K562 (cell line): ENCODE measurements around the gene SRRM4. TPM values are rescaled to one million over a fixed set of nuclear protein-coding genes. Genes with fewer than 3 reads are reported as not detected.

Source experiments
- ARID2 ChIP-seq: fragments of 450-650 bp; IDR thresholded peaks from 2 replicates; pipeline ENCODE4 v1.6.1; 2017; ENCODE audit warnings: antibody characterized with exemption, mild to moderate bottlenecking
- GATAD2A ChIP-seq: fragments of 450-650 bp; IDR thresholded peaks from 2 replicates; pipeline ENCODE4 v1.6.1; 2017
- ZNF318 ChIP-seq, 2 experiments: fragments of 450-650 bp; IDR thresholded peaks; 2 replicates each; pipeline ENCODE4 v1.6.1; 2016; ENCODE audit warnings: mild to moderate bottlenecking in 2 of 2, borderline replicate concordance in 1 of 2, low read depth in 1 of 2, moderate library complexity in 1 of 2
- polyA plus RNA-seq, 8 experiments: library from polyadenylated mRNA; depleted of rRNA in 4 of 8; stranded (reverse) in 5 of 8; unstranded in 3 of 8; fragments of >200 nt; fragmentation: Nextera tagmentation in 2 of 8; fragmentation: Illumina TruSeq in 1 of 8; extraction: Ambion mirVana in 2 of 8; extraction: Trizol in 1 of 8; gene quantifications; 2 replicates each; pipeline versions ENCODE4 v1.2.1 to v1.2.3, GENCODE V29; 2011 to 2014; ENCODE audit warnings: inconsistent platforms in 1 of 8, missing spikeins in 1 of 8
- total RNA-seq, 7 experiments: library from RNA; depleted of rRNA in 6 of 7; stranded (reverse); fragments of >200 nt in 6 of 7; fragmentation: Illumina TruSeq in 2 of 7; extraction: Trizol in 2 of 7; gene quantifications; 2 replicates each; pipeline versions ENCODE4 v1.2.1 to v1.2.3, GENCODE V29; 2011 to 2021; ENCODE audit warnings: low replicate concordance in 1 of 7
- TF ChIP-seq, protein P1 (sequence below): fragments of 450-650 bp; IDR thresholded peaks from one replicate; pipeline ENCODE4 v1.6.1; 2018; ENCODE audit warnings: mild to moderate bottlenecking, moderate library complexity; ENCODE audit not compliant: partially characterized antibody

Gene SRRM4
- total and polyA plus RNA-seq, 9 of the 15 experiments (the other 6 are each of a cell fraction or from before 2014, with no cell fraction given), result not detected

DNA sequence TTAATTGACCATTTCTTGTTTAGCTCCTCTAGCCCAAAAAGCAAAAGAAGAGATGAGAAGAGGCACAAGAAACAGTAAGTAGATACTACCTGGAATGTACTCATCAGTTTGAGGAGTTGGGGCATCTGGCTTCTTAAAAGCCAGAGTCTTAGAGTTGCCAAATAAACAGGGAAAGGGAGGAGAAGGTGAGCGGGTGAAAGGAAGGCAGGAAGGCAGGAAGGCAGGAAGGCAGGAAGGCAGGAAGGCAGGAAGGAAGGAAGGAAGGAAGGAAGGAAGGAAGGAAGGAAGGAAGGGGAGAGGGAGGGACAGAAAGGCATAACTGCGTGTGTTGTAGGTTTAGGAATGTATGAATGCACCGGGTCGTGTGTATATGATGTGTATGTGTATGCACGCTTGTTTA lies 140.7 kb downstream of the SRRM4 start (continued):
- TF ChIP-seq ZNF318 (IDR thresholded peaks at IDR 0.05; ENCODE audit: borderline replicate concordance in 1 of 2, low read depth in 1 of 2) (no peak), GATAD2A (no peak), ARID2 (no peak)
- TF ChIP-seq, protein P1, sequence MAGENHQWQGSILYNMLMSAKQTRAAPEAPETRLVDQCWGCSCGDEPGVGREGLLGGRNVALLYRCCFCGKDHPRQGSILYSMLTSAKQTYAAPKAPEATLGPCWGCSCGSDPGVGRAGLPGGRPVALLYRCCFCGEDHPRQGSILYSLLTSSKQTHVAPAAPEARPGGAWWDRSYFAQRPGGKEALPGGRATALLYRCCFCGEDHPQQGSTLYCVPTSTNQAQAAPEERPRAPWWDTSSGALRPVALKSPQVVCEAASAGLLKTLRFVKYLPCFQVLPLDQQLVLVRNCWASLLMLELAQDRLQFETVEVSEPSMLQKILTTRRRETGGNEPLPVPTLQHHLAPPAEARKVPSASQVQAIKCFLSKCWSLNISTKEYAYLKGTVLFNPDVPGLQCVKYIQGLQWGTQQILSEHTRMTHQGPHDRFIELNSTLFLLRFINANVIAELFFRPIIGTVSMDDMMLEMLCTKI, result no peak
